Sigmoid colon (tissue), 4 donors: ENCODE data around the gene CFL2.

Source experiments
- EP300 ChIP-seq, 4 donors: sonication (generic); formaldehyde crosslinking; IDR thresholded peaks; one replicate each; pipeline ENCODE4 v1.6.1; 2017; ENCODE audit warnings: antibody characterized with exemption in 4 of 4
- POLR2A ChIP-seq, 2 donors: fragments of 450-650 bp; IDR thresholded peaks; one replicate each; pipeline ENCODE4 v1.6.1; 2016; ENCODE audit warnings: antibody characterized with exemption in 2 of 2, mild to moderate bottlenecking in 2 of 2, moderate library complexity in 2 of 2
- POLR2AphosphoS5 ChIP-seq, 4 donors: sonication (generic); formaldehyde crosslinking; IDR thresholded peaks; one replicate each; pipeline ENCODE4 v1.6.1; 2017; ENCODE audit warnings: antibody characterized with exemption in 4 of 4
- TF ChIP-seq, protein P1 (sequence below), 4 experiments: fragments of 450-650 bp in 3 of 4; fragments of 200-600 bp in 1 of 4; IDR thresholded peaks; one replicate each; pipeline ENCODE4 v1.5.1; 2016 to 2019; ENCODE audit warnings: antibody characterized with exemption in 4 of 4, mild to moderate bottlenecking in 3 of 4, moderate library complexity in 2 of 4

GRCh38 chr14:34721129-34721528, 6.7 kb upstream of the CFL2 start:
- TF ChIP-seq, protein P1, sequence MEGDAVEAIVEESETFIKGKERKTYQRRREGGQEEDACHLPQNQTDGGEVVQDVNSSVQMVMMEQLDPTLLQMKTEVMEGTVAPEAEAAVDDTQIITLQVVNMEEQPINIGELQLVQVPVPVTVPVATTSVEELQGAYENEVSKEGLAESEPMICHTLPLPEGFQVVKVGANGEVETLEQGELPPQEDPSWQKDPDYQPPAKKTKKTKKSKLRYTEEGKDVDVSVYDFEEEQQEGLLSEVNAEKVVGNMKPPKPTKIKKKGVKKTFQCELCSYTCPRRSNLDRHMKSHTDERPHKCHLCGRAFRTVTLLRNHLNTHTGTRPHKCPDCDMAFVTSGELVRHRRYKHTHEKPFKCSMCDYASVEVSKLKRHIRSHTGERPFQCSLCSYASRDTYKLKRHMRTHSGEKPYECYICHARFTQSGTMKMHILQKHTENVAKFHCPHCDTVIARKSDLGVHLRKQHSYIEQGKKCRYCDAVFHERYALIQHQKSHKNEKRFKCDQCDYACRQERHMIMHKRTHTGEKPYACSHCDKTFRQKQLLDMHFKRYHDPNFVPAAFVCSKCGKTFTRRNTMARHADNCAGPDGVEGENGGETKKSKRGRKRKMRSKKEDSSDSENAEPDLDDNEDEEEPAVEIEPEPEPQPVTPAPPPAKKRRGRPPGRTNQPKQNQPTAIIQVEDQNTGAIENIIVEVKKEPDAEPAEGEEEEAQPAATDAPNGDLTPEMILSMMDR (IDR thresholded peaks at IDR 0.05) = no peak
- TF ChIP-seq POLR2AphosphoS5 (IDR thresholded peaks at IDR 0.05) (no peak), EP300 (IDR thresholded peaks at IDR 0.05) (no peak), POLR2A (IDR thresholded peaks at IDR 0.05) (no peak)
